Effector CD4-positive, alpha-beta T cell (primary cell): ENCODE results near the gene ABHD15.

Source experiments
- DNase-seq: peaks from one replicate; pipeline ENCODE4 v3.0.0-alpha.2; 2020

The ABHD15 gene

GRCh38 chr17:29514792-29515191 is 52.0 kb downstream of the ABHD15 start:
- no peak for DNase-seq

- DNase-seq: no peak
These were observed 55.9 kb downstream of the ABHD15 start for GRCh38 chr17:29510953-29511352.
